GM12891 (cell line): ENCODE results near the gene CENPVL1.

Source experiments
- PAX5 ChIP-seq: IDR thresholded peaks from 2 replicates; pipeline ENCODE4 v1.6.1; 2011; ENCODE audit warnings: low read length, moderate library complexity, mild to moderate bottlenecking; ENCODE audit not compliant: insufficient read depth, severe bottlenecking
- POLR2A ChIP-seq: IDR thresholded peaks from 2 replicates; pipeline ENCODE4 v1.6.1; 2011; ENCODE audit warnings: low read depth, low read length, control low read depth
- POLR2AphosphoS5 ChIP-seq: IDR thresholded peaks from 2 replicates; pipeline ENCODE4 v1.6.1; 2011; ENCODE audit warnings: low read depth, low read length, control low read depth
- POU2F2 ChIP-seq: IDR thresholded peaks from 2 replicates; pipeline ENCODE4 v1.6.1; 2011; ENCODE audit warnings: low read depth, mild to moderate bottlenecking, control low read depth, low read length, moderate library complexity
- SPI1 ChIP-seq: IDR thresholded peaks from 2 replicates; pipeline ENCODE4 v1.6.1; 2011; ENCODE audit warnings: low read depth, low read length, control low read depth
- TAF1 ChIP-seq: IDR thresholded peaks from 2 replicates; pipeline ENCODE4 v1.6.1; 2011; ENCODE audit warnings: low read depth, low read length, control low read depth

- TF ChIP-seq TAF1 = no peak
- no peak for TF ChIP-seq POLR2AphosphoS5
- TF ChIP-seq POLR2A = no peak
- TF ChIP-seq SPI1 = no peak
- no peak for TF ChIP-seq PAX5
- TF ChIP-seq POU2F2 = no peak
Measured at GRCh38 chrX:51760657-51761056, 50.3 kb downstream of the CENPVL1 start.
